RWPE1 (cell line): ENCODE measurements around the gene TBCD.

Experiments
- CTCF ChIA-PET: fragments of 350-600 bp; sonication (Branson Sonifier 250); formaldehyde crosslinking; extraction: SDS; loops from one replicate; lab custom pipeline; 2021; lab: Yijun Ruan, JAX
- POLR2A ChIA-PET: fragments of 400-600 bp; formaldehyde crosslinking; extraction: SDS; loops from one replicate; lab custom pipeline; 2020; ENCODE audit warnings: antibody characterized with exemption; ENCODE audit not compliant: low non-redundant PET; lab: Yijun Ruan, JAX
- DNase-seq: peaks from one replicate; pipeline ENCODE4 v3.0.0; 2012; ENCODE audit warnings: low spot score
- H3K27ac ChIP-seq: fragments of 450-650 bp; 2 replicates; pipeline ENCODE4 v1.5.1; 2017
- CTCF ChIP-seq: fragments of 450-650 bp; conservative IDR thresholded peaks from 2 replicates; pipeline ENCODE4 v1.5.1; 2017; ENCODE audit warnings: low read depth, mild to moderate bottlenecking

The TBCD gene

GRCh38 chr17:82946081-82946480 lies 194.2 kb downstream of the TBCD start:
- ChIA-PET POLR2A (no interaction called here), CTCF (interaction anchor here (0.6 to 0.7 kb wide), 2 partner anchors 49 to 96 kb away, joined by 3 to 6 read pairs; no protein-coding TSS in a partner anchor)
- H3K27ac ChIP-seq = no peak overlapping the region
- DNase-seq = no peak
- no peak for TF ChIP-seq CTCF

GRCh38 chr17:82947051-82947991 lies 195.5 kb downstream of the TBCD start:
- ChIA-PET POLR2A (no interaction called here), CTCF (no interaction called here)
- no peak for TF ChIP-seq CTCF

GRCh38 chr17:82948081-82948511 lies 196.2 kb downstream of the TBCD start:
- CTCF ChIA-PET = no interaction called here
- POLR2A ChIA-PET = no interaction called here
- no peak for DNase-seq
- H3K27ac ChIP-seq = no peak overlapping the region
- TF ChIP-seq CTCF = no peak

More at GRCh38 chr17:82947051-82947991, 195.5 kb downstream of the TBCD start:
- DNase-seq = no peak
- H3K27ac ChIP-seq = no peak overlapping the region

- CTCF ChIA-PET = no interaction called here
- POLR2A ChIA-PET = no interaction called here
- no peak overlapping the region for H3K27ac ChIP-seq
- no peak for DNase-seq
- TF ChIP-seq CTCF = no peak
These were observed 197.1 kb downstream of the TBCD start for GRCh38 chr17:82948957-82949356.

- no peak for TF ChIP-seq CTCF
- ChIA-PET POLR2A (no interaction called here), CTCF (interaction anchor here (0.6 kb wide), 1 partner anchor 12 kb away, joined by 3 read pairs; no protein-coding TSS in a partner anchor)
- H3K27ac ChIP-seq = no peak overlapping the region
- no peak for DNase-seq
These were observed 197.5 kb downstream of the TBCD start for GRCh38 chr17:82949361-82949760.

- POLR2A ChIA-PET = no interaction called here
- CTCF ChIA-PET = interaction anchor here (0.6 kb wide), 1 partner anchor 13 kb away, joined by 3 read pairs; no protein-coding TSS in a partner anchor
- TF ChIP-seq CTCF = no peak
- no peak for DNase-seq
- no peak overlapping the region for H3K27ac ChIP-seq
These were observed 198.1 kb downstream of the TBCD start for GRCh38 chr17:82949984-82950383.
